Heart left ventricle (tissue), 16 donors: ENCODE results near the gene PHKA2. TPM values are rescaled to one million over a fixed set of nuclear protein-coding genes. Genes with fewer than 3 reads are reported as not detected.

Source experiments
- ATAC-seq, 4 donors: fragments of 200-7000 bp; cut with Tn5 transposase; one replicate each; pipeline ENCODE4 v1.9.1; 2020 to 2022; ENCODE audit warnings: moderate library complexity in 4 of 4, mild to moderate bottlenecking in 3 of 4, moderate number of reproducible peaks in 1 of 4
- DNase-seq, 5 donors: peaks; one replicate each; pipeline ENCODE4 v3.0.0-alpha.2; 2020
- H3K27ac ChIP-seq, 12 donors: fragments of 200-600 bp; sonication (generic) in 4 of 12; one replicate each; pipeline versions ENCODE4 v1.5.0 to v1.8.0; 2016 to 2022; ENCODE audit warnings: mild to moderate bottlenecking in 2 of 12
- H3K27me3 ChIP-seq, 9 donors: fragments of 200-600 bp; sonication (generic) in 2 of 9; one replicate each; pipeline versions ENCODE4 v1.5.1 to v1.8.0; 2016 to 2022; ENCODE audit warnings: mild to moderate bottlenecking in 3 of 9
- H3K36me3 ChIP-seq, 9 donors: fragments of 200-600 bp; sonication (generic) in 2 of 9; one replicate each; pipeline versions ENCODE4 v1.5.0 to v1.8.0; 2018 to 2022; ENCODE audit warnings: mild to moderate bottlenecking in 2 of 9
- H3K4me1 ChIP-seq, 12 donors: fragments of 200-600 bp; sonication (generic) in 4 of 12; one replicate each; pipeline versions ENCODE4 v1.5.0 to v1.8.0; 2016 to 2022; ENCODE audit warnings: mild to moderate bottlenecking in 3 of 12
- H3K4me3 ChIP-seq, 12 donors: fragments of 200-600 bp; sonication (generic) in 4 of 12; one replicate each; pipeline versions ENCODE4 v1.5.0 to v1.8.0; 2017 to 2022; ENCODE audit warnings: mild to moderate bottlenecking in 9 of 12, moderate library complexity in 4 of 12
- H3K9me3 ChIP-seq, 12 donors: fragments of 200-600 bp; sonication (generic) in 4 of 12; one replicate each; pipeline versions ENCODE4 v1.5.0 to v1.8.0; 2016 to 2022; ENCODE audit warnings: mild to moderate bottlenecking in 1 of 12
- CTCF ChIP-seq, 12 donors: fragments of 200-600 bp; sonication (generic) in 4 of 12; IDR thresholded peaks; one replicate each; pipeline versions ENCODE4 v1.5.0 to v1.8.0; 2018 to 2022; ENCODE audit warnings: antibody characterized with exemption in 12 of 12, mild to moderate bottlenecking in 5 of 12
- POLR2A ChIP-seq, 2 donors: fragments of 450-650 bp; IDR thresholded peaks; one replicate each; pipeline ENCODE4 v1.6.1; 2017; ENCODE audit warnings: antibody characterized with exemption in 2 of 2, mild to moderate bottlenecking in 2 of 2, moderate library complexity in 2 of 2
- WGBS, 4 donors: extraction: QIAGEN DNeasy Blood & Tissue Kit in 2 of 4; methylation state at CpG; one replicate each; pipeline versions ENCODE4 v1.1.5 to v1.1.7; 2013 to 2018; 5-methylcytosine and 5-hydroxymethylcytosine counted together
- intact Hi-C, 10 donors: fragments of 100-400 bp; cut with DNase I; formaldehyde crosslinking; loops; one replicate each; pipeline versions ENCODE4 v1.11.1 to v1.14.2; 2022
- polyA plus RNA-seq, 2 donors: library from polyadenylated mRNA; stranded (reverse); fragments of 200-250 nt; gene quantifications; one replicate each; pipeline ENCODE4 v1.2.3, GENCODE V29; 2013
- total RNA-seq, 9 donors: library from RNA; depleted of rRNA in 2 of 9; stranded (reverse); fragments of >200 nt in 2 of 9; fragmentation: NEBNext Ultra II Directional in 3 of 9; extraction: Animal tissue kit (Norgen Biotek cat#: 25700) in 3 of 9; gene quantifications; one replicate each; pipeline versions ENCODE4 v1.1.0 to v1.2.4, GENCODE V29; 2016 to 2023
- donor health status: ischemic (EF 13 %, LVEDD 7.1; RV severe dilation, severe dysfunction).
- donor health status: healthy with polysubstance abuse.
- donor health status: DM: no; HTN: yes; CAD: no.
- donor health status: DM: no; HTN: no; CAD: no.
- donor health status: ischemic (EF 25% LVEDD 6.9; RV normal size, moderate dysfunction).
- donor health status: ischemic (EF 25% LVEDD 5.7; RV mildly dilated, moderate dysfunction).
- donor health status: healthy.
- donor health status: DM: yes; HTN: yes; CAD: no.
- donor health status: ischemic (EF 35%, LVEDD 5.7; RV mildly dilated, moderate dysfunction).
- donor health status: nonischemic (EF 11% LVEDD 7.7; RV severe dilation, severe dysfunction).
- donor health status: DM: yes; HTN: yes; CAD: no.
- donor health status: PGD.
- donor health status: ischemic (EF 29% LVEDD 5.4; RV normal size, mild dysfunction).
- donor health status: nonischemic (EF 23%, LVEDD 6.1; RV moderate dilation, normal function).

Gene PHKA2
- total and polyA plus RNA-seq, 11 donors = 13.8 to 45.7 (median 26.9) TPM

DNA sequence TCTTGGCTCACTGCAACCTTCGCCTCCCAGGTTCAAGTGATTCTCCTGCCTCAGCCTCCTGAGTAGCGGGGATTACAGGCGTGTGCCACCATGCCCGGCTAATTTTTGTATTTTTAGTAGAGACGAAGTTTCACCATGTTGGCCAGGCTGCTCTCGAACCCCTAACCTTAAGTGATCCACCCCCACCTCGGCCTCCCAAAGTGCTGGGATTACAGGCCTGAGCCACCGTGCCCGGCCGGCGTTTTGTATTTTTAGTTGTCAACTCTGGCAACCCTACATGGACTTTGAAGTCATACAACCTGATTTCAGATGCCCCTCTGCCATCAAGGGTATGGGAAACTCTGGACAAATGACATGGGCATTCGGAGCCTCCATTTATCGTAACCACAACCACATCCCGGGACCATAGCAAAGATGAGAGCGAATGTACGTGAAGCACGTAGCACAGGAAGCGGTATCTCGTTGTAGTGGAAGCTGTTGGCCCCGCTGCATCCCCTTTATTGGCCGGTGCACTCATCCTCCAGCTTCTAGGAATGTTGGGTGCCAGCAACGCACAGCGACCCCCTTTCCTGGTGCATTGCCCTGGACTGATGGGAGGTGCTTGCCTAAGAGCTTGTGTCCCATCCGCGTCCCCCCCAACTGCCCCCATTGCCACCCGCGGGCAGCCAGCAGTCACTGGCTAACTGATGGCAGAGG lies 109.2 kb downstream of the PHKA2 start:
- intact Hi-C loops = loop anchor here in 1 of 10 donors (10.0 kb wide), 1 partner anchor 200 kb away; the partner anchor contains the start of gene RS1
- 87 to 92% (median 90%) methylated on average over 26 to 27 of the region's 27 CpGs for WGBS, 4 donors
- no peak overlapping the region for H3K27ac ChIP-seq

GRCh38 chrX:18873836-18874235 lies 110.1 kb downstream of the PHKA2 start:
- WGBS, 4 donors = 88 to 93% (median 90%) methylated on average over 12 of the region's 12 CpGs
- Histone ChIP-seq H3K27me3 (peaks cover 0 to under 1% (median 0%) of the 10 kb centered on the region in 9 donors), H3K4me1 (peaks cover 0 to 25% (median 10%) of the 10 kb centered on the region in 12 donors), H3K4me3 (no peak overlapping the region), H3K36me3 (no peaks in the 10 kb centered on the region), H3K27ac (peak overlapping the region in 9 of 12 donors; percentile 8 to 84 (median 73)), H3K9me3 (peaks cover 0 to 4% (median 0%) of the 10 kb centered on the region in 12 donors)
- no peak for ATAC-seq
- intact Hi-C loops = loop anchor here in 2 of 10 donors (2.0 to 10.0 kb wide), 2 partner anchors 13 to 199 kb away; partner anchors contain the start of gene RS1 (in 1 of the 2)
- no peak for DNase-seq
- no peak for TF ChIP-seq CTCF (IDR thresholded peaks at IDR 0.05)
- TF ChIP-seq POLR2A (IDR thresholded peaks at IDR 0.05) = no peak

More for the DNA sequence above, 109.2 kb downstream of the PHKA2 start:
- Histone ChIP-seq H3K36me3 (no peaks in the 10 kb centered on the region), H3K27me3 (peaks cover 0 to 3% (median 0%) of the 10 kb centered on the region in 9 donors), H3K4me3 (no peak overlapping the region), H3K4me1 (peaks cover 0 to 25% (median 10%) of the 10 kb centered on the region in 12 donors), H3K9me3 (peaks cover 0 to 2% (median 0%) of the 10 kb centered on the region in 12 donors)
- TF ChIP-seq CTCF (IDR thresholded peaks at IDR 0.05) (no peak), POLR2A (IDR thresholded peaks at IDR 0.05) (no peak)
- ATAC-seq (no peak), DNase-seq (no peak)

DNA sequence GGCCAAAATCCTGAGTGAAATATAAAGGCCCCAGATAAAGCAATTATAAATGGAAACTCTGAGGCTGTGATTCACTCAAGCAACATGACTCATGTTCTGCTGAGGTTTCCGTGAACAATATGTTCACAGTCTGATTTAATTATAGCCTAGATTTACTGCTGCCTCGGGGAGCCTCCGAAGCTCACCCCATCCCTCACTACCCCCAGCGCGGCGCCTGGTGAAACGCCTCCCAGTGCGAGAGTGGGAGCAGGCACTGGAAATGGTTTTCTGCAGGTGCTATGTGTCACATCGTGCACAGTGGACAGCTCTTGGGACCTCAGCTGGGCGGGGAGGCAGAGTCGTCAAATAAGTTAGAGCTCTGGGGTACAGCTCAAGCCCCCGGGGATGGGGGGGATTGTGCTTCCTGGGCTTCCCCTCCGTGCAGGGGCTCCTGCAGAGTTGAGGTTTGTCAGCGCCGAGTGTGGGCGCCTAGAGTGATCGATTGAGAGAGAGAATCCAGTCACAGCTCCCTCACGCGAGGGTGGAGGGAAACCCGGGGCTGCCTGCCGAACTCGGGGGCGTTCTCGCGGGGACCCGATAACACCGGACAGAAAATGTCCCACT lies 110.6 kb downstream of the PHKA2 start:
- Histone ChIP-seq H3K36me3 (no peaks in the 10 kb centered on the region), H3K27me3 (no peaks in the 10 kb centered on the region), H3K4me1 (peaks cover 0 to 25% (median 10%) of the 10 kb centered on the region in 12 donors), H3K4me3 (peak overlapping the region in 3 of 12 donors; percentile 3 to 12 (median 12)), H3K9me3 (peaks cover 0 to 4% (median 0%) of the 10 kb centered on the region in 12 donors), H3K27ac (peak overlapping the region; percentile 47 to 84 (median 75))
- DNase-seq (peak in 4 of 5 donors; percentile 15 to 67 (median 54)), ATAC-seq (peak; percentile 83 to 92 (median 90))
- 63 to 80% (median 69%) methylated on average over 24 to 27 of the region's 27 CpGs for WGBS, 4 donors
- TF ChIP-seq CTCF (IDR thresholded peaks at IDR 0.05) (no peak), POLR2A (IDR thresholded peaks at IDR 0.05) (no peak)
- intact Hi-C loops = loop anchor here in 2 of 10 donors (2.0 to 10.0 kb wide), 2 partner anchors 14 to 198 kb away; partner anchors contain the start of gene RS1 (in 1 of the 2)

DNA sequence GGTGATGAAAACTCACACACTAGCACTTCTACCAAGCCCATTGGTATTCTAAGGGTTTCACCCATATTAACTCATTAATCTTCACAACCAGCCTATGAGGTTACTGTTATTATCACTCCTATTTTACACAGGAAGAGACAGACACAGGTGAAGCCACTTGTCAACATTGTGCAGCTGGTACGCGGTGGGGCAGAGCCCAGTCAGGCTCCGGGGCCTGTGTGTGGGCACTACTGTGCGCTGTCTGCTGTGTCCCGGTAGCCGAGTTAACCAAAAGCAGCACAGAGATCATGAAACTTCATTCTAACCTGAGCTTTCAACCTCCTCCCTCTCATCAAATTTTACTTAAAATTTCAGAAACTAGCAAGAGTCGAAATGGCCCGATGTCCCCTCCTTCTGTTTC lies 111.3 kb downstream of the PHKA2 start:
- intact Hi-C loops = loop anchor here in 2 of 10 donors (2.0 to 10.0 kb wide), 2 partner anchors 14 to 198 kb away; partner anchors contain the start of gene RS1 (in 1 of the 2)
- no peak overlapping the region for H3K4me3 ChIP-seq

More for the DNA sequence above, 111.3 kb downstream of the PHKA2 start:
- TF ChIP-seq CTCF (IDR thresholded peaks at IDR 0.05) (no peak), POLR2A (IDR thresholded peaks at IDR 0.05) (no peak)
- H3K9me3 ChIP-seq = peaks cover 0 to 4% (median 0%) of the 10 kb centered on the region in 12 donors
- no peaks in the 10 kb centered on the region for H3K27me3 ChIP-seq
- peaks cover 0 to 25% (median 10%) of the 10 kb centered on the region in 12 donors for H3K4me1 ChIP-seq
- H3K36me3 ChIP-seq = no peaks in the 10 kb centered on the region
- H3K27ac ChIP-seq = peak overlapping the region; percentile 40 to 84 (median 75)
- 85 to 88% (median 87%) methylated on average over 8 of the region's 8 CpGs for WGBS, 4 donors
- DNase-seq = no peak
- peak in 2 of 4 donors; percentile 6 to 21 for ATAC-seq
